Esophagus muscularis mucosa (tissue), 4 donors: ENCODE data around the gene NUDT12.

ENCODE experiments used
- EP300 ChIP-seq: sonication (generic); formaldehyde crosslinking; IDR thresholded peaks from one replicate; pipeline ENCODE4 v1.6.1; 2017; ENCODE audit warnings: antibody characterized with exemption
- POLR2A ChIP-seq: fragments of 450-650 bp; IDR thresholded peaks from one replicate; pipeline ENCODE4 v1.6.1; 2017; ENCODE audit warnings: antibody characterized with exemption, moderate library complexity, mild to moderate bottlenecking, low read depth
- TF ChIP-seq, protein P1 (sequence below), 3 experiments: fragments of 200-600 bp in 2 of 3; fragments of 450-650 bp in 1 of 3; sonication (generic) in 2 of 3; IDR thresholded peaks; one replicate each; pipeline ENCODE4 v1.5.1; 2017 to 2019; ENCODE audit warnings: antibody characterized with exemption in 3 of 3, mild to moderate bottlenecking in 2 of 3, moderate library complexity in 1 of 3

DNA sequence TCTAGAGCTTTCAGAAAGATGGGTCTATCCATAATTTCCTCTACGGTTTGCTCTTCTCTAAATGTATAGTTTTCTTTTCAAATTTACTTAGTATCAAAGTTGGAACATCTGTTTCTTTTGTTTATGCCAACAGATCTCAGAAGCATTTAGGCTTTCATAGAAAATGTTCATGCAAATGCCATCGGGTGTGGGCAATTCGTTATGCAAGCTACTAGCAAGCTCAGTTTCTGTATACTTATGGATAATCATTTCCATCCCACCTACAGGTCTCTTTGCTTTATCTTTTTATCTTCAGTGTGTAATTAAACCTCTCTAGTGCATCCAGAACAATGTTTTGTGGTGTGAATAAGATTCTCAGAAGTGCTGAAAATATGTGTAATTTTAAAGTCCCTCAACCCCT is 59.9 kb downstream of the NUDT12 start:
- TF ChIP-seq POLR2A (no peak), EP300 (no peak)
- TF ChIP-seq, protein P1, sequence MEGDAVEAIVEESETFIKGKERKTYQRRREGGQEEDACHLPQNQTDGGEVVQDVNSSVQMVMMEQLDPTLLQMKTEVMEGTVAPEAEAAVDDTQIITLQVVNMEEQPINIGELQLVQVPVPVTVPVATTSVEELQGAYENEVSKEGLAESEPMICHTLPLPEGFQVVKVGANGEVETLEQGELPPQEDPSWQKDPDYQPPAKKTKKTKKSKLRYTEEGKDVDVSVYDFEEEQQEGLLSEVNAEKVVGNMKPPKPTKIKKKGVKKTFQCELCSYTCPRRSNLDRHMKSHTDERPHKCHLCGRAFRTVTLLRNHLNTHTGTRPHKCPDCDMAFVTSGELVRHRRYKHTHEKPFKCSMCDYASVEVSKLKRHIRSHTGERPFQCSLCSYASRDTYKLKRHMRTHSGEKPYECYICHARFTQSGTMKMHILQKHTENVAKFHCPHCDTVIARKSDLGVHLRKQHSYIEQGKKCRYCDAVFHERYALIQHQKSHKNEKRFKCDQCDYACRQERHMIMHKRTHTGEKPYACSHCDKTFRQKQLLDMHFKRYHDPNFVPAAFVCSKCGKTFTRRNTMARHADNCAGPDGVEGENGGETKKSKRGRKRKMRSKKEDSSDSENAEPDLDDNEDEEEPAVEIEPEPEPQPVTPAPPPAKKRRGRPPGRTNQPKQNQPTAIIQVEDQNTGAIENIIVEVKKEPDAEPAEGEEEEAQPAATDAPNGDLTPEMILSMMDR (IDR thresholded peaks at IDR 0.05), result no peak
